ENCODE results near the gene TSC2. TPM values are rescaled to one million over a fixed set of nuclear protein-coding genes. Genes with fewer than 3 reads are reported as not detected.

Gene TSC2
- total and polyA plus RNA-seq, 2 donors, result 22.7 to 61.8 TPM

- Histone ChIP-seq H3K9me3 (ENCODE audit: control insufficient read depth in 2 of 2, insufficient read depth in 1 of 2, low read length in 1 of 2) (no peaks in the 10 kb centered on the region), H3K4me3 (ENCODE audit: low read length in 2 of 2) (no peak overlapping the region), H3K4me1 (ENCODE audit: control insufficient read depth in 2 of 2, insufficient read depth in 2 of 2, low read length in 2 of 2) (peaks cover 0 to 5% of the 10 kb centered on the region in 2 donors), H3K36me3 (ENCODE audit: control insufficient read depth in 2 of 2, insufficient read depth in 2 of 2, low read length in 1 of 2) (peaks cover 73 to 89% of the 10 kb centered on the region in 2 donors), H3K27ac (ENCODE audit: low read depth in 1 of 2, low read length in 1 of 2) (no peak overlapping the region), H3K27me3 (ENCODE audit: control insufficient read depth in 2 of 2, insufficient read depth in 1 of 2, low read length in 1 of 2) (no peaks in the 10 kb centered on the region)
- DNase-seq (ENCODE audit: low read depth in 6 of 9, low spot score in 9 of 9), result no peak
- 97% methylated on average over 44 of the region's 44 CpGs for WGBS
Observed at GRCh38 chr16:2089706-2090480, 42.1 kb downstream of the TSC2 start.

- Histone ChIP-seq H3K4me1 (ENCODE audit: control insufficient read depth in 2 of 2, insufficient read depth in 2 of 2, low read length in 2 of 2) (peaks cover 0 to 5% of the 10 kb centered on the region in 2 donors), H3K27ac (ENCODE audit: low read depth in 1 of 2, low read length in 1 of 2) (no peak overlapping the region), H3K36me3 (ENCODE audit: control insufficient read depth in 2 of 2, insufficient read depth in 2 of 2, low read length in 1 of 2) (peaks cover 70 to 87% of the 10 kb centered on the region in 2 donors), H3K9me3 (ENCODE audit: control insufficient read depth in 2 of 2, insufficient read depth in 1 of 2, low read length in 1 of 2) (no peaks in the 10 kb centered on the region), H3K4me3 (ENCODE audit: low read length in 2 of 2) (no peak overlapping the region), H3K27me3 (ENCODE audit: control insufficient read depth in 2 of 2, insufficient read depth in 1 of 2, low read length in 1 of 2) (no peaks in the 10 kb centered on the region)
- no peak for DNase-seq (ENCODE audit: low read depth in 6 of 9, low spot score in 9 of 9)
- 97% methylated on average over 14 of the region's 14 CpGs for WGBS
Observed at GRCh38 chr16:2090481-2090776, 42.6 kb downstream of the TSC2 start.

GRCh38 chr16:2090777-2091546 lies 43.2 kb downstream of the TSC2 start:
- H3K9me3 ChIP-seq (ENCODE audit: control insufficient read depth in 2 of 2, insufficient read depth in 1 of 2, low read length in 1 of 2), result no peaks in the 10 kb centered on the region
- no peaks in the 10 kb centered on the region for H3K27me3 ChIP-seq (ENCODE audit: control insufficient read depth in 2 of 2, insufficient read depth in 1 of 2, low read length in 1 of 2)
- no peak overlapping the region for H3K27ac ChIP-seq (ENCODE audit: low read depth in 1 of 2, low read length in 1 of 2)
- peaks cover 0 to 5% of the 10 kb centered on the region in 2 donors for H3K4me1 ChIP-seq (ENCODE audit: control insufficient read depth in 2 of 2, insufficient read depth in 2 of 2, low read length in 2 of 2)
- peak in 8 of 9 donors; percentile 13 to 79 (median 44) for DNase-seq (ENCODE audit: low read depth in 6 of 9, low spot score in 9 of 9)
- H3K36me3 ChIP-seq (ENCODE audit: control insufficient read depth in 2 of 2, insufficient read depth in 2 of 2, low read length in 1 of 2), result peaks cover 69 to 86% of the 10 kb centered on the region in 2 donors
- WGBS, result 87% methylated on average over 101 of the region's 101 CpGs
- no peak overlapping the region for H3K4me3 ChIP-seq (ENCODE audit: low read length in 2 of 2)

GRCh38 chr16:2091547-2092255 lies 43.9 kb downstream of the TSC2 start:
- Histone ChIP-seq H3K4me1 (ENCODE audit: control insufficient read depth in 2 of 2, insufficient read depth in 2 of 2, low read length in 2 of 2) (peaks cover 0 to 5% of the 10 kb centered on the region in 2 donors), H3K9me3 (ENCODE audit: control insufficient read depth in 2 of 2, insufficient read depth in 1 of 2, low read length in 1 of 2) (no peaks in the 10 kb centered on the region), H3K4me3 (ENCODE audit: low read length in 2 of 2) (no peak overlapping the region), H3K27me3 (ENCODE audit: control insufficient read depth in 2 of 2, insufficient read depth in 1 of 2, low read length in 1 of 2) (no peaks in the 10 kb centered on the region), H3K36me3 (ENCODE audit: control insufficient read depth in 2 of 2, insufficient read depth in 2 of 2, low read length in 1 of 2) (peaks cover 69 to 82% of the 10 kb centered on the region in 2 donors), H3K27ac (ENCODE audit: low read depth in 1 of 2, low read length in 1 of 2) (no peak overlapping the region)
- 97% methylated on average over 49 of the region's 49 CpGs for WGBS
- no peak for DNase-seq (ENCODE audit: low read depth in 6 of 9, low spot score in 9 of 9)

- Histone ChIP-seq H3K9me3 (ENCODE audit: control insufficient read depth in 2 of 2, insufficient read depth in 1 of 2, low read length in 1 of 2) (no peaks in the 10 kb centered on the region), H3K27me3 (ENCODE audit: control insufficient read depth in 2 of 2, insufficient read depth in 1 of 2, low read length in 1 of 2) (no peaks in the 10 kb centered on the region), H3K36me3 (ENCODE audit: control insufficient read depth in 2 of 2, insufficient read depth in 2 of 2, low read length in 1 of 2) (peaks cover 69 to 82% of the 10 kb centered on the region in 2 donors), H3K4me1 (ENCODE audit: control insufficient read depth in 2 of 2, insufficient read depth in 2 of 2, low read length in 2 of 2) (peaks cover 0 to 5% of the 10 kb centered on the region in 2 donors), H3K27ac (ENCODE audit: low read depth in 1 of 2, low read length in 1 of 2) (no peak overlapping the region), H3K4me3 (ENCODE audit: low read length in 2 of 2) (no peak overlapping the region)
- 97% methylated on average over 16 of the region's 16 CpGs for WGBS
- DNase-seq (ENCODE audit: low read depth in 6 of 9, low spot score in 9 of 9), result no peak
Observed at GRCh38 chr16:2092256-2092620, 44.5 kb downstream of the TSC2 start.

- H3K27me3 ChIP-seq (ENCODE audit: control insufficient read depth in 2 of 2, insufficient read depth in 1 of 2, low read length in 1 of 2), result no peaks in the 10 kb centered on the region
- peaks cover 66 to 81% of the 10 kb centered on the region in 2 donors for H3K36me3 ChIP-seq (ENCODE audit: control insufficient read depth in 2 of 2, insufficient read depth in 2 of 2, low read length in 1 of 2)
- peaks cover 0 to 5% of the 10 kb centered on the region in 2 donors for H3K4me1 ChIP-seq (ENCODE audit: control insufficient read depth in 2 of 2, insufficient read depth in 2 of 2, low read length in 2 of 2)
- WGBS, result 98% methylated on average over 13 of the region's 13 CpGs
- no peak for DNase-seq (ENCODE audit: low read depth in 6 of 9, low spot score in 9 of 9)
- no peaks in the 10 kb centered on the region for H3K9me3 ChIP-seq (ENCODE audit: control insufficient read depth in 2 of 2, insufficient read depth in 1 of 2, low read length in 1 of 2)
- H3K4me3 ChIP-seq (ENCODE audit: low read length in 2 of 2), result no peak overlapping the region
- H3K27ac ChIP-seq (ENCODE audit: low read depth in 1 of 2, low read length in 1 of 2), result no peak overlapping the region
Observed at GRCh38 chr16:2092866-2093265, 45.1 kb downstream of the TSC2 start.

- peaks cover 0 to 5% of the 10 kb centered on the region in 2 donors for H3K4me1 ChIP-seq (ENCODE audit: control insufficient read depth in 2 of 2, insufficient read depth in 2 of 2, low read length in 2 of 2)
- H3K27ac ChIP-seq (ENCODE audit: low read depth in 1 of 2, low read length in 1 of 2), result no peak overlapping the region
- DNase-seq (ENCODE audit: low read depth in 6 of 9, low spot score in 9 of 9), result no peak
- peaks cover 57 to 71% of the 10 kb centered on the region in 2 donors for H3K36me3 ChIP-seq (ENCODE audit: control insufficient read depth in 2 of 2, insufficient read depth in 2 of 2, low read length in 1 of 2)
- H3K27me3 ChIP-seq (ENCODE audit: control insufficient read depth in 2 of 2, insufficient read depth in 1 of 2, low read length in 1 of 2), result no peaks in the 10 kb centered on the region
- no peak overlapping the region for H3K4me3 ChIP-seq (ENCODE audit: low read length in 2 of 2)
- no peaks in the 10 kb centered on the region for H3K9me3 ChIP-seq (ENCODE audit: control insufficient read depth in 2 of 2, insufficient read depth in 1 of 2, low read length in 1 of 2)
- WGBS, result 98% methylated on average over 15 of the region's 15 CpGs
Observed at GRCh38 chr16:2093793-2094192, 46.0 kb downstream of the TSC2 start.

- Histone ChIP-seq H3K4me1 (ENCODE audit: control insufficient read depth in 2 of 2, insufficient read depth in 2 of 2, low read length in 2 of 2) (peaks cover 0 to 5% of the 10 kb centered on the region in 2 donors), H3K27me3 (ENCODE audit: control insufficient read depth in 2 of 2, insufficient read depth in 1 of 2, low read length in 1 of 2) (no peaks in the 10 kb centered on the region), H3K27ac (ENCODE audit: low read depth in 1 of 2, low read length in 1 of 2) (no peak overlapping the region), H3K4me3 (ENCODE audit: low read length in 2 of 2) (no peak overlapping the region), H3K9me3 (ENCODE audit: control insufficient read depth in 2 of 2, insufficient read depth in 1 of 2, low read length in 1 of 2) (no peaks in the 10 kb centered on the region), H3K36me3 (ENCODE audit: control insufficient read depth in 2 of 2, insufficient read depth in 2 of 2, low read length in 1 of 2) (peaks cover 47 to 70% of the 10 kb centered on the region in 2 donors)
- 98% methylated on average over 26 of the region's 26 CpGs for WGBS
- no peak for DNase-seq (ENCODE audit: low read depth in 6 of 9, low spot score in 9 of 9)
Observed at GRCh38 chr16:2095315-2095853, 47.6 kb downstream of the TSC2 start.

Data from thymus (tissue), 11 donors.